ENCODE measurements around the gene NUP50.

NUP50 gene

DNA sequence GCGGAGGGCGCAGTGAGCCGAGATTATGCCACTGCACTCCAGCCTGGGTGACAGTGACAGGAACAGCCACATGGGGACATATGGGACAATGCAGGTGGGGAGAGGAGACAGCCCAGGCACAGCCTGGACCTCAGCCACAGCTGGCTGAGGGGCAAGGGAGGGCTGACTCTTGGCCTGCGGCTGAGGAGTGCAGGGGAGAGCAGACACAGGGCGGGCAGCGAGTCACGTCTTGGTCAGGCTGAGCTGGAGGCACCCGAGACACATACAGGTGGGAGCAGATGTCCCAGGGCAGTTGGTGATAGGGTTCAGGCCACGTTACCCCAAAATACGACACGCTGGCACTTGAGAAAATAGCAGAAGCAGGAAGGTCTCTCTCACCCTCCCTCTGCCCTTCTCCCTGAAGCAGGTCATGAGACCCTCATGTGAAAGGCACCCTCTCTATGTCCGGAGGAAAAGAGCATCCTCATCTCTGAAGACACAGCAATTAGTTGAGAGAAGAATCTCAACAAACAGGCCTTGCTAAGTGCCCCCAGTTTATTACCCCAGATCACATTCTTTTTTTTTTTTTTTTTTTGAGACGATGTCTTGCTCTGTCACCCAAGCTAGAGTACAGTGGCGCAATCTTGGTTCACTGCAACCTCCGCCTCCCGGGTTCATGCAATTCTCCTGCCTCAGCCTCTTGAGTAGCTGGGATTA is 66.4 kb downstream of the NUP50 start:
- TF ChIP-seq, protein P1, sequence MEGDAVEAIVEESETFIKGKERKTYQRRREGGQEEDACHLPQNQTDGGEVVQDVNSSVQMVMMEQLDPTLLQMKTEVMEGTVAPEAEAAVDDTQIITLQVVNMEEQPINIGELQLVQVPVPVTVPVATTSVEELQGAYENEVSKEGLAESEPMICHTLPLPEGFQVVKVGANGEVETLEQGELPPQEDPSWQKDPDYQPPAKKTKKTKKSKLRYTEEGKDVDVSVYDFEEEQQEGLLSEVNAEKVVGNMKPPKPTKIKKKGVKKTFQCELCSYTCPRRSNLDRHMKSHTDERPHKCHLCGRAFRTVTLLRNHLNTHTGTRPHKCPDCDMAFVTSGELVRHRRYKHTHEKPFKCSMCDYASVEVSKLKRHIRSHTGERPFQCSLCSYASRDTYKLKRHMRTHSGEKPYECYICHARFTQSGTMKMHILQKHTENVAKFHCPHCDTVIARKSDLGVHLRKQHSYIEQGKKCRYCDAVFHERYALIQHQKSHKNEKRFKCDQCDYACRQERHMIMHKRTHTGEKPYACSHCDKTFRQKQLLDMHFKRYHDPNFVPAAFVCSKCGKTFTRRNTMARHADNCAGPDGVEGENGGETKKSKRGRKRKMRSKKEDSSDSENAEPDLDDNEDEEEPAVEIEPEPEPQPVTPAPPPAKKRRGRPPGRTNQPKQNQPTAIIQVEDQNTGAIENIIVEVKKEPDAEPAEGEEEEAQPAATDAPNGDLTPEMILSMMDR (IDR thresholded peaks at IDR 0.05; ENCODE audit: low read depth, low read length), result no peak
- no peak for DNase-seq

DNA sequence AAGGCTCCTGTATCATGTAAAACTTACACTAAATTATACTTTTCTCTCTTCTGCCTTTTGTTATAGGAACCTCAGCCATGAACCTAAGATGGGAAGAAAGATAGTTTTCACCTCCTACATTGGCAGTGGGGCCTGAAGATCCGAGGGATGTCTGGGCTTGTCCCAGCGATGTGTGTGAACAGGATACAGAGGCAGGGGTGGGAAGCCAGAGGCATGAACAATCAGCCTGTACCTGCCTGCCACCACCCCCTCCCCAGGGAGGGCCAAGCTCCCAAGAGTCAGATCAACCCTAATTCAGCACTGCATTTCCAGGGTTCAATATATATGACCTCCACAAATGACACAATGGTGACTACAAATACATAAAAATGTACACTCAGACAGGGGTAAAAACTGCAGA is 67.6 kb downstream of the NUP50 start:
- Histone ChIP-seq H3K9me3 (no peaks in the 10 kb centered on the region), H3K36me3 (no peaks in the 10 kb centered on the region; the same call in 1 of the 2 replicates), H3K4me1 (no peaks in the 10 kb centered on the region), H3K27me3 (no peaks in the 10 kb centered on the region), H3K4me3 (ENCODE audit: low read depth, low read length) (no peak overlapping the region)
- TF ChIP-seq, protein P1 (IDR thresholded peaks at IDR 0.05; ENCODE audit: low read depth, low read length), result no peak
- no peak for DNase-seq

More for the DNA sequence above, 66.4 kb downstream of the NUP50 start:
- Histone ChIP-seq H3K4me3 (ENCODE audit: low read depth, low read length) (no peak overlapping the region), H3K36me3 (no peaks in the 10 kb centered on the region; the same call in 1 of the 2 replicates), H3K9me3 (no peaks in the 10 kb centered on the region), H3K4me1 (peaks cover 10% of the 10 kb centered on the region; the same call in 1 of the 2 replicates), H3K27me3 (no peaks in the 10 kb centered on the region)

DNA sequence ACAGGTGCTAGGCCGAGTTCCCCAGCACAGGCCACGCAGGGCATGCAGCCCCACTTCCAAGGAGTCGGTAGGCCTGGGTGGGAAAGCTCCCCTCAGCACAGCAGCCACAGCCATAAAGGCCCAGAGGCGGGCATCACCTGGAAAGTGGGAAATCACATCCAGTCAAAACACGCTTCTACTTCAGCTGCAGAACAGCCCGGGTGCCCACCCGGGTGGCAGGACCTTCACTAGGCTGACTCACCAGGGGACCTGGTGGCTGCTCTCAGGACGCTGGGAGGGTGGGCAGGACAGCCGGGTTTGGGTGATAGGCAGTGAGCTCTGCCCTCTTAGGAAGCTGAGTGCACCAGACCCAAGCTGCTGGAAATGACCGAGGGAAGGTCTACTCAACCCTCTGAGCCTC is 69.7 kb downstream of the NUP50 start:
- no peak overlapping the region for H3K4me3 ChIP-seq (ENCODE audit: low read depth, low read length)
- no peaks in the 10 kb centered on the region; the same call in 1 of the 2 replicates for H3K36me3 ChIP-seq
- H3K4me1 ChIP-seq, result no peaks in the 10 kb centered on the region
- no peaks in the 10 kb centered on the region for H3K9me3 ChIP-seq
- TF ChIP-seq, protein P1 (IDR thresholded peaks at IDR 0.05; ENCODE audit: low read depth, low read length), result no peak
- DNase-seq, result no peak
- H3K27me3 ChIP-seq, result no peaks in the 10 kb centered on the region

DNA sequence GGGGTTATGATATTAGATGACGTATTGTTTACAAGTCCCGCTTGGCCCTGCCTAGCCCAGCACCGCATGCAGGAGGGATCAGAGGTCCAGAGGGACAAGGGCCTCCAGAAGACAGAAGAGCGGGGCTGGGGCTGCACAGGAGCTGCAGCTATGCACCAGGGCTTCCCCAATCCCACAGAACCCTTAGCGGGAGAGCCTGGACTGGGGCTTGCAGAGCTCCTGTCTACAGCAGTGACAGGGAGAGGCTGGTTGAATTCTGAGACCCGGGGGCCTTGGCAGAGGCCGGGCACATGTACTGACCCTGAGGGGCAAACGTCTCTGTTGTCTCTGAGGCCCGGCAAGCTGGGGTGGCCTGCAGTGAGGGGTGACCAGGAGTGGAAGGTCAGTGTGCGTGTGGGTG is 70.1 kb downstream of the NUP50 start:
- DNase-seq, result no peak
- Histone ChIP-seq H3K4me3 (ENCODE audit: low read depth, low read length) (no peak overlapping the region), H3K27me3 (no peaks in the 10 kb centered on the region), H3K9me3 (no peaks in the 10 kb centered on the region), H3K36me3 (peaks cover 3% of the 10 kb centered on the region; the same call in 1 of the 2 replicates), H3K4me1 (no peaks in the 10 kb centered on the region)
- TF ChIP-seq, protein P1 (IDR thresholded peaks at IDR 0.05; ENCODE audit: low read depth, low read length), result no peak

DNA sequence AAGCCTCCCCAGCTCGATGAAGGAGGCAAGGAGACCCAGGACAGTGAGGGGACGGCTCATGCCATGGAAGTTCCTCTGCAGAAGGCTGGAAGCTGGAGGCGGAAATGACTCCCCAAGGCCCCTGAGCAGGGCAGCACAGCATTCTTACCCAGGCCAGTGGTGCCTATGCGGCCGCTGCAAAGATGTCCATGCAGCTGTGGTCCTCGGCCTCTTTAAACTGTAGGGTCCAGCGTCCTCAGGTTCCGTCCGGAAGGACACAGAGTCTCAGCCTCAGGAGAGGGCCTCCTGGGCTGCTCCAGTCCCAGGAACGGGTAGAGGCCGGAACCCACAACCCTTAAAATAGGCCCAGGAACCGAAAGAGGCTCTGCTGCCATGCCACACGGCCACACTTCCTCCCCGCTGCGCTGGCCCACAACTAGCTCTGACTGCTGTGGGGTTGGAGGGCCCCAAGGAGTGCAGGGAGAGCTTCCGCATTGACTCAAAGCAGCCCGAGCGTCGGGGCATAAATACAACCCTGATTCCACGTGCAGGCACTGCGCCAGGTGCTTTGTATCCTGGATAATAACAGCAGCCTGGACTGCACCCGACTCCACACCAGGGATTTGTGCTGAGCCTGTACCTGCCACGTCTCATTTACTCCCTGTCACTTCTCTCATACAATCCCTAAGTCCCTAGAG is 71.5 kb downstream of the NUP50 start:
- Histone ChIP-seq H3K4me1 (no peaks in the 10 kb centered on the region), H3K27me3 (no peaks in the 10 kb centered on the region), H3K4me3 (ENCODE audit: low read depth, low read length) (no peak overlapping the region), H3K9me3 (no peaks in the 10 kb centered on the region), H3K36me3 (peaks cover 3% of the 10 kb centered on the region; the same call in 1 of the 2 replicates)
- TF ChIP-seq, protein P1 (IDR thresholded peaks at IDR 0.05; ENCODE audit: low read depth, low read length), result no peak
- DNase-seq, result no peak

DNA sequence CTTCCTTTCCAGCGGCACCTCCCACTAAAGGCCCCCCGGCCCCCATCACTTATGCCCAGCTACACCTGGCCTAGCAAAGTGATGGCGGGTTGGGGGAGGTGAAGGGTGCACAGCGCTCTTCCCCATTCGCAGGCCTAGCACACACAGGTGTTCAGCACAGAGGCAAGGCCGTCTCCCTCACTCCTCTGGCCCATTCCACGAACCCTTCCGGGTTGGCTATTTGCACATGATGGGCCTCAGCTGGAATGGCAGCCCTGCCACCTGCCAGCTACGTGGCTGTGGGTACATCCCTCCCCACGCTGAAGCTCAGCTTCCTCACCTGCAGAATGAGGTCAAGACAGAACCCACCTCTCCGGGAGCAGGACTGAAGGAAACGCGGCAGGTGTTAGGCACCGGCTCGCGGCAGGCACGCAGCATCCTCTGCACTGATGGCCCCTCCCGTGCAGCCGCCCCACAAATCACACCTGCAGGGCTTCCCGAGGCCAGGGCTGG is 72.2 kb downstream of the NUP50 start:
- H3K4me3 ChIP-seq (ENCODE audit: low read depth, low read length), result no peak overlapping the region
- H3K9me3 ChIP-seq, result no peaks in the 10 kb centered on the region
- TF ChIP-seq, protein P1 (IDR thresholded peaks at IDR 0.05; ENCODE audit: low read depth, low read length), result no peak
- no peaks in the 10 kb centered on the region for H3K4me1 ChIP-seq
- DNase-seq, result no peak
- H3K27me3 ChIP-seq, result no peaks in the 10 kb centered on the region
- H3K36me3 ChIP-seq, result peaks cover 3% of the 10 kb centered on the region; the same call in 1 of the 2 replicates

Measured in BE2C (cell line).